CD4-positive, alpha-beta memory T cell (primary cell): ENCODE results near the gene LMO4. TPM values are rescaled to one million over a fixed set of nuclear protein-coding genes. Genes with fewer than 3 reads are reported as not detected.
A peak's percentile ranks its signal among the peaks of the same experiment; 100 is the strongest.

ENCODE experiments used
- CTCF ChIA-PET: fragments of 350-600 bp; sonication (Branson Sonifier 250); formaldehyde crosslinking; loops from one replicate; lab custom pipeline; 2021; ENCODE audit warnings: inconsistent platforms; ENCODE audit not compliant: partially characterized antibody; lab: Charles Lee
- POLR2A ChIA-PET: fragments of 350-600 bp; sonication (Branson Sonifier 250); formaldehyde crosslinking; loops from one replicate; lab custom pipeline; 2021; ENCODE audit not compliant: partially characterized antibody; lab: Charles Lee
- DNase-seq, 5 donors: peaks; one replicate each; pipeline versions ENCODE4 v3.0.0 to v3.0.0-alpha.2; 2020 to 2022; ENCODE audit warnings: mixed read lengths in 1 of 5
- H3K27ac ChIP-seq: one replicate; pipeline ENCODE4 v1.7.0; 2013; ENCODE audit warnings: low read depth, low read length
- H3K27me3 ChIP-seq: 2 replicates; pipeline ENCODE4 v1.7.0; 2013; ENCODE audit warnings: mild to moderate bottlenecking, low read length, moderate library complexity; ENCODE audit not compliant: insufficient read depth
- H3K36me3 ChIP-seq: 2 replicates; pipeline ENCODE4 v1.7.0; 2013; ENCODE audit warnings: mild to moderate bottlenecking, low read length, moderate library complexity; ENCODE audit not compliant: insufficient read depth
- H3K4me1 ChIP-seq: 2 replicates; pipeline ENCODE4 v1.7.0; 2013; ENCODE audit warnings: mild to moderate bottlenecking, low read length, moderate library complexity; ENCODE audit not compliant: insufficient read depth
- H3K4me3 ChIP-seq, 2 donors: one replicate each; pipeline ENCODE4 v1.7.0; 2013; ENCODE audit warnings: low read length in 2 of 2, mild to moderate bottlenecking in 1 of 2
- H3K9me3 ChIP-seq, 2 donors: one replicate each; pipeline ENCODE4 v1.7.0; 2013; ENCODE audit warnings: low read length in 2 of 2, control low read depth in 1 of 2; ENCODE audit not compliant: control insufficient read depth in 1 of 2
- H3K27ac Mint-ChIP-seq, 7 donors: one replicate each; pipeline ENCODE4 v1.8.0; 2020 to 2021; ENCODE audit warnings: mixed read lengths in 7 of 7, mild to moderate bottlenecking in 6 of 7, inconsistent platforms in 3 of 7, moderate library complexity in 3 of 7
- H3K27me3 Mint-ChIP-seq, 2 donors: one replicate each; pipeline ENCODE4 v1.8.0; 2020 to 2021; ENCODE audit warnings: mixed read lengths in 2 of 2
- H3K36me3 Mint-ChIP-seq, 2 donors: one replicate each; pipeline ENCODE4 v1.8.0; 2020 to 2021; ENCODE audit warnings: mixed read lengths in 2 of 2, inconsistent platforms in 1 of 2, mild to moderate bottlenecking in 1 of 2
- H3K4me1 Mint-ChIP-seq, 4 donors: one replicate each; pipeline ENCODE4 v1.8.0; 2020 to 2021; ENCODE audit warnings: mixed read lengths in 4 of 4, mild to moderate bottlenecking in 1 of 4
- H3K4me3 Mint-ChIP-seq, 8 donors: one replicate each; pipeline ENCODE4 v1.8.0; 2020 to 2021; ENCODE audit warnings: mixed read lengths in 8 of 8, mild to moderate bottlenecking in 7 of 8, moderate library complexity in 6 of 8, inconsistent platforms in 3 of 8
- H3K9me3 Mint-ChIP-seq, 8 donors: one replicate each; pipeline ENCODE4 v1.8.0; 2020 to 2021; ENCODE audit warnings: mixed read lengths in 8 of 8, mild to moderate bottlenecking in 5 of 8, inconsistent platforms in 3 of 8, moderate library complexity in 1 of 8
- intact Hi-C: fragments of 100-400 bp; cut with micrococcal nuclease; formaldehyde crosslinking; loops from one replicate; pipeline ENCODE4 v1.15.1; 2023
- polyA plus RNA-seq, 2 donors: library from polyadenylated mRNA; unstranded; fragments of 300-500 nt; fragmentation: Illumina TruSeq; gene quantifications; one replicate each; pipeline ENCODE4 v1.2.3, GENCODE V29; 2021
- total RNA-seq, 2 experiments: library from RNA; stranded (reverse); gene quantifications; one replicate each; pipeline ENCODE4 v1.2.3, GENCODE V29; 2021

The LMO4 gene
- total and polyA plus RNA-seq, 4 experiments from 2014 or later = 19.6 to 25.0 (median 24.8) TPM

DNA sequence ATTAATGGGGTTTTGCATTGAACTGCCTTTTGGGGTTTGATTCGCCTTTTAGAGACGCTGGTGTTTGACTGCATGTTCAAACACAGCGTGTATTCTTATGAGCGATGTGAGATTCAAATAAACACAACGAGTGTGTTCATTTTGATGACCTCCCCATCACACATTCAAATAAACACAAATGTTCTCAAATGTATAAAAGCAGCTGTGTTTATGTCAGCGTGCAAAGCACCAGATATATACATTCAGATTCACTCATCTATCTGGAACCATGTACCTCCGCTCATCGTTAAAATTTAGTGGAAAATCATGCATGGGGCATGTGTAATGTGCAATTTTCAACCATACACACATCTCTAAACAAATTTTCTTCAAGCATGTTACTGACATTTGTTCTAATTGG lies 21.4 kb upstream of the LMO4 start:
- CTCF ChIA-PET = no interaction called here
- no peaks in the 10 kb centered on the region for H3K36me3 Mint-ChIP-seq
- H3K27ac ChIP-seq = no peak overlapping the region
- no peaks in the 10 kb centered on the region for H3K9me3 Mint-ChIP-seq
- H3K4me3 Mint-ChIP-seq = no peak overlapping the region
- intact Hi-C loops = no loop called here
- no peak overlapping the region for H3K4me3 ChIP-seq
- no peak for DNase-seq
- H3K4me1 ChIP-seq = no peaks in the 10 kb centered on the region
- POLR2A ChIA-PET = no interaction called here
- H3K27me3 Mint-ChIP-seq = peaks cover 3 to 8% of the 10 kb centered on the region in 2 donors
- H3K9me3 ChIP-seq = no peaks in the 10 kb centered on the region
- no peak overlapping the region for H3K27ac Mint-ChIP-seq
- H3K27me3 ChIP-seq = peaks cover 4% of the 10 kb centered on the region
- H3K36me3 ChIP-seq = no peaks in the 10 kb centered on the region
- no peaks in the 10 kb centered on the region for H3K4me1 Mint-ChIP-seq

DNA sequence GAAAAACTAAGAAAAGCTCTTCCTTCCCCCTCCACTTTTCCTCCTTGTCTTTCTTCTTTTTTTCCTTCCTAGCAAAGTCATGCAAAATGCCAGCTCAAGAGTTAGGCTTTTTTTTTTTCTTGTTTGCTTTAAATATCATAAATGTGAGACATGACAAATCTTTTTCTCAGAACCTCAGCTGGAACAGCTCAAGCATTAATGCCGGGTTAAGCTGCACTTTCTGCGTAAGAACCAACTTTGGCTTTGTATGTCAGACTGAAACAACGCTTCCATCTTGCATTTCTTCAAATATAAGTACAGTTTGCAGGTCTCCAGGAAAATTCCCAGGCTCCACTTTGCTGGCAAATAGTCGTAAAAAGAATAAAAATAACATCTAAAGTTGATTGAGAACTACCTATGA lies 20.7 kb upstream of the LMO4 start:
- H3K4me3 ChIP-seq = no peak overlapping the region
- H3K27me3 Mint-ChIP-seq = peaks cover 3 to 8% of the 10 kb centered on the region in 2 donors
- no peaks in the 10 kb centered on the region for H3K4me1 Mint-ChIP-seq
- H3K4me1 ChIP-seq = no peaks in the 10 kb centered on the region
- no peaks in the 10 kb centered on the region for H3K9me3 Mint-ChIP-seq
- POLR2A ChIA-PET = no interaction called here
- DNase-seq = no peak
- no peaks in the 10 kb centered on the region for H3K9me3 ChIP-seq
- H3K27ac ChIP-seq = no peak overlapping the region
- no peaks in the 10 kb centered on the region for H3K36me3 Mint-ChIP-seq
- CTCF ChIA-PET = no interaction called here
- peaks cover 4% of the 10 kb centered on the region for H3K27me3 ChIP-seq
- intact Hi-C loops = no loop called here
- peak overlapping the region in 1 of 7 donors; percentile 83 for H3K27ac Mint-ChIP-seq
- no peak overlapping the region for H3K4me3 Mint-ChIP-seq
- H3K36me3 ChIP-seq = no peaks in the 10 kb centered on the region

- no peak overlapping the region for H3K4me3 Mint-ChIP-seq
- no peak for DNase-seq
- no peak overlapping the region for H3K4me3 ChIP-seq
- CTCF ChIA-PET = no interaction called here
- H3K9me3 ChIP-seq = no peaks in the 10 kb centered on the region
- peaks cover 0 to 9% of the 10 kb centered on the region in 2 donors for H3K27me3 Mint-ChIP-seq
- POLR2A ChIA-PET = no interaction called here
- peaks cover 0 to 7% (median 4%) of the 10 kb centered on the region in 4 donors for H3K4me1 Mint-ChIP-seq
- intact Hi-C loops = no loop called here
- no peak overlapping the region for H3K27ac Mint-ChIP-seq
- no peaks in the 10 kb centered on the region for H3K36me3 ChIP-seq
- no peaks in the 10 kb centered on the region for H3K9me3 Mint-ChIP-seq
- no peak overlapping the region for H3K27ac ChIP-seq
- no peaks in the 10 kb centered on the region for H3K4me1 ChIP-seq
- H3K36me3 Mint-ChIP-seq = no peaks in the 10 kb centered on the region
- no peaks in the 10 kb centered on the region for H3K27me3 ChIP-seq
These were observed 14.6 kb upstream of the LMO4 start for GRCh38 chr1:87314091-87314490.

DNA sequence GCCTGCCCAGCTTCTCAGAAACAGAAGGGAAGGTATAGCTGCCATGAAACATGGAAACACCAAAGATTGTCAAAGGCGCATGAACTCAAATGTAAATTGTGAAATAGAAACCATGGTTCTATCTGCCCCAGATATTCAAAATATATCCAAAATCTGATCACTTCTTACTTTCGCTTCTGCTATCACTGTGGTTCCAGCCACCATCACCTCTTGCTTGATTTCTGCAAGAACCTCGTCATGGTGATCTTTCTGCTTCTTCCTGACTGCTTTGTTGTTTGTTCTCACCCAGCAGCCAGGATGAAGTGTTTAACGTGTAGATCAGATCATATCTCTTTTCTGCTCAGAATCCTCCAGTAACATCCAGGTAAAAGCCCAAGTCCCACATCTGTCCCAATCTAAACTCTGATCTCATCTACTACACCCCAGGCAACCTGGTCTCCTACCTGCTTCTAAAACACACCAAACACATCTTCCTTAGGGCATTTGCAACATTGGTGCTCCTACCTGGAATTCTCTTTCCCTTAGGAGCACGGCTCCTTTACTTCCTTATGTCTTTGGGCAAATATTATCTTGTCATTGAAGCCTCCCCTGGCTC lies 10.5 kb upstream of the LMO4 start:
- Mint-ChIP-seq H3K27ac (no peak overlapping the region), H3K4me1 (peaks cover 0 to 7% (median 4%) of the 10 kb centered on the region in 4 donors), H3K9me3 (no peaks in the 10 kb centered on the region), H3K27me3 (peaks cover 4 to 12% of the 10 kb centered on the region in 2 donors), H3K36me3 (no peaks in the 10 kb centered on the region), H3K4me3 (no peak overlapping the region)
- no peak overlapping the region for H3K4me3 ChIP-seq
- H3K4me1 ChIP-seq = no peaks in the 10 kb centered on the region
- no peaks in the 10 kb centered on the region for H3K27me3 ChIP-seq
- H3K36me3 ChIP-seq = no peaks in the 10 kb centered on the region
- intact Hi-C loops = no loop called here
- DNase-seq = no peak
- ChIA-PET POLR2A (no interaction called here), CTCF (interaction anchor here (2.6 to 2.7 kb wide), 2 partner anchors 8 to 636 kb away, joined by 11 to 14 read pairs; no protein-coding TSS in a partner anchor)
- no peaks in the 10 kb centered on the region for H3K9me3 ChIP-seq
- H3K27ac ChIP-seq = no peak overlapping the region

DNA sequence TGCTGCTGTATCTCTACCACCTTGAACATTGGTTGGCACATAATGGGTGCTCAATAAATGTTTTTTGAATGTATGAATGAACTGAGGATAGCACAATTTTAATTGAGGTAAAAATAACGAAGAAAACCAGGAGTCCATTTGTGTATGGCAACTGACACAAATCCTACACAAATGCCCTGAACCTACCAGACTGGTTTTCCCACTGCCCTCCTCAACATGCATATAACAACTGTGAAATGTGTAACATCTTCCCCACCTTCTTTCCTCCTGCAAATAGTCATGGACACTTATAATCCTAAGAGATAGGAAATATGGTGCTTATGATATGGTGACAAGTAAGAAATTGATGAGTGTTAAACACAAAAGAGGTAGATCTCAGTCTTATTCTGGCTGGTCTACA lies 9.9 kb upstream of the LMO4 start:
- Mint-ChIP-seq H3K36me3 (no peaks in the 10 kb centered on the region), H3K27ac (no peak overlapping the region), H3K9me3 (no peaks in the 10 kb centered on the region), H3K4me3 (no peak overlapping the region), H3K4me1 (peaks cover 0 to 7% (median 4%) of the 10 kb centered on the region in 4 donors), H3K27me3 (peaks cover 4 to 12% of the 10 kb centered on the region in 2 donors)
- H3K36me3 ChIP-seq = no peaks in the 10 kb centered on the region
- ChIA-PET CTCF (no interaction called here), POLR2A (no interaction called here)
- H3K4me1 ChIP-seq = no peaks in the 10 kb centered on the region
- H3K4me3 ChIP-seq = no peak overlapping the region
- H3K27me3 ChIP-seq = no peaks in the 10 kb centered on the region
- no peaks in the 10 kb centered on the region for H3K9me3 ChIP-seq
- intact Hi-C loops = no loop called here
- no peak overlapping the region for H3K27ac ChIP-seq
- no peak for DNase-seq

GRCh38 chr1:87325982-87326738 lies 2.5 kb upstream of the LMO4 start:
- peak; percentile 56 to 65 (median 63) for DNase-seq
- peak overlapping the region; percentile 14 to 92 (median 42) for H3K27ac Mint-ChIP-seq
- H3K27me3 ChIP-seq = no peaks in the 10 kb centered on the region
- no peak overlapping the region for H3K4me3 ChIP-seq
- intact Hi-C loops = loop anchor here (1.0 to 10.0 kb wide), 3 partner anchors 33 to 329 kb away; no protein-coding TSS in a partner anchor
- no peak overlapping the region for H3K27ac ChIP-seq
- peaks cover 12 to 32% (median 22%) of the 10 kb centered on the region in 4 donors for H3K4me1 Mint-ChIP-seq
- no peaks in the 10 kb centered on the region for H3K9me3 ChIP-seq
- ChIA-PET POLR2A (interaction anchor here (1.7 kb wide), 1 partner anchor 9 kb away, joined by 14 read pairs; no protein-coding TSS in a partner anchor), CTCF (interaction anchor here (0.6 to 4.7 kb wide), 24 partner anchors 9 to 627 kb away, joined by 3 to 48 read pairs (median 3); no protein-coding TSS in a partner anchor)
- H3K9me3 Mint-ChIP-seq = no peaks in the 10 kb centered on the region
- no peaks in the 10 kb centered on the region for H3K36me3 ChIP-seq
- H3K4me3 Mint-ChIP-seq = peak overlapping the region in 2 of 8 donors; percentile 47 to 76
- H3K36me3 Mint-ChIP-seq = peaks cover 0 to 9% of the 10 kb centered on the region in 2 donors
- H3K27me3 Mint-ChIP-seq = no peaks in the 10 kb centered on the region
- H3K4me1 ChIP-seq = peaks cover 14% of the 10 kb centered on the region
